SK-N-SH treated with all-trans-retinoic acid at 6 μM for 48 hours (cell line): ENCODE data around the gene ACTL7B.
"Not testable (repeated sequence)": the region's sequence is repeated elsewhere in the genome, so short reads cannot be mapped to it uniquely, and the experiment has no call there.

ENCODE experiments used
- ATAC-seq: fragments of 200-7000 bp; cut with Tn5 transposase; 3 replicates; pipeline ENCODE4 v1.9.1; 2020; ENCODE audit warnings: mild to moderate bottlenecking, moderate library complexity
- ARNTL ChIP-seq: fragments of 450-650 bp; formaldehyde crosslinking; IDR thresholded peaks from 2 replicates; pipeline ENCODE4 v1.5.0; 2020; ENCODE audit warnings: low read depth, mild to moderate bottlenecking, moderate library complexity, borderline replicate concordance
- BACH2 ChIP-seq: fragments of 250-450 bp; sonication (Bioruptor Pico); IDR thresholded peaks from 2 replicates; pipeline ENCODE4 v1.9.0; 2021; ENCODE audit warnings: mild to moderate bottlenecking, borderline replicate concordance
- CSDC2 ChIP-seq: fragments of 250-450 bp; sonication (Bioruptor Pico); IDR thresholded peaks from 2 replicates; pipeline ENCODE4 v1.5.0; 2020; ENCODE audit warnings: mild to moderate bottlenecking, moderate library complexity
- ESRRG ChIP-seq: fragments of 250-450 bp; sonication (Bioruptor Pico); IDR thresholded peaks from 2 replicates; pipeline ENCODE4 v1.6.1; 2021; ENCODE audit warnings: mild to moderate bottlenecking
- ISL1 ChIP-seq: fragments of 250-450 bp; sonication (Bioruptor Pico); IDR thresholded peaks from 2 replicates; pipeline ENCODE4 v2.1.2; 2022; ENCODE audit warnings: mild to moderate bottlenecking, moderate library complexity
- OSR1 ChIP-seq: fragments of 250-450 bp; sonication (Bioruptor Pico); IDR thresholded peaks from 2 replicates; pipeline ENCODE4 v1.8.0; 2022; ENCODE audit warnings: moderate library complexity, mild to moderate bottlenecking, inconsistent platforms
- PPARA ChIP-seq: fragments of 250-450 bp; sonication (Bioruptor Pico); IDR thresholded peaks from 2 replicates; pipeline ENCODE4 v1.5.0; 2020; ENCODE audit warnings: mild to moderate bottlenecking, borderline replicate concordance
- SNAI2 ChIP-seq: fragments of 250-450 bp; sonication (Bioruptor Pico); IDR thresholded peaks from 2 replicates; pipeline ENCODE4 v1.5.0; 2020; ENCODE audit warnings: mild to moderate bottlenecking, moderate library complexity
- TCF4 ChIP-seq: fragments of 250-450 bp; sonication (Bioruptor Pico); IDR thresholded peaks from 2 replicates; pipeline ENCODE4 v1.8.0; 2021; ENCODE audit warnings: mild to moderate bottlenecking, moderate library complexity, borderline replicate concordance
- TOX ChIP-seq: fragments of 250-450 bp; sonication (Bioruptor Pico); IDR thresholded peaks from 2 replicates; pipeline ENCODE4 v1.8.0; 2021; ENCODE audit warnings: mild to moderate bottlenecking, moderate library complexity, borderline replicate concordance
- ZC3H10 ChIP-seq: fragments of 250-450 bp; sonication (Bioruptor Pico); IDR thresholded peaks from 2 replicates; pipeline ENCODE4 v1.5.1; 2021; ENCODE audit warnings: mild to moderate bottlenecking, moderate library complexity
- ZFP3 ChIP-seq: fragments of 250-450 bp; sonication (Bioruptor Pico); IDR thresholded peaks from 2 replicates; pipeline ENCODE4 v1.5.0; 2020; ENCODE audit warnings: mild to moderate bottlenecking, moderate library complexity
- ZFP30 ChIP-seq: fragments of 450-650 bp; formaldehyde crosslinking; IDR thresholded peaks from 2 replicates; pipeline ENCODE4 v1.5.0; 2022; ENCODE audit warnings: mild to moderate bottlenecking, moderate library complexity
- ZNF565 ChIP-seq: fragments of 450-650 bp; formaldehyde crosslinking; conservative IDR thresholded peaks from 2 replicates; pipeline ENCODE4 v1.5.0; 2020; ENCODE audit warnings: low read depth, mild to moderate bottlenecking, moderate library complexity
- ZNF70 ChIP-seq: fragments of 450-650 bp; formaldehyde crosslinking; IDR thresholded peaks from 2 replicates; pipeline ENCODE4 v1.5.0; 2020; ENCODE audit warnings: mild to moderate bottlenecking, moderate library complexity
- ZNF8 ChIP-seq: fragments of 450-650 bp; formaldehyde crosslinking; IDR thresholded peaks from 2 replicates; pipeline ENCODE4 v1.5.0; 2020; ENCODE audit warnings: mild to moderate bottlenecking, moderate library complexity
- TF ChIP-seq, protein P1 (sequence below): fragments of 250-450 bp; sonication (Bioruptor Pico); IDR thresholded peaks from 2 replicates; pipeline ENCODE4 v1.5.1; 2020; ENCODE audit warnings: low read depth, mild to moderate bottlenecking, moderate library complexity
- TF ChIP-seq, protein P2 (sequence below): fragments of 250-450 bp; sonication (Bioruptor Pico); IDR thresholded peaks from 2 replicates; pipeline ENCODE4 v1.5.1; 2021; ENCODE audit warnings: mild to moderate bottlenecking, moderate library complexity
- TF ChIP-seq, protein P3 (sequence below): fragments of 250-450 bp; sonication (Bioruptor Pico); IDR thresholded peaks from 2 replicates; pipeline ENCODE4 v1.8.0; 2020; ENCODE audit warnings: mild to moderate bottlenecking, moderate library complexity, borderline replicate concordance
- TF ChIP-seq, protein P4 (sequence below): fragments of 250-450 bp; sonication (Bioruptor Pico); IDR thresholded peaks from 2 replicates; pipeline ENCODE4 v1.5.0; 2020; ENCODE audit warnings: mild to moderate bottlenecking, moderate library complexity
- TF ChIP-seq, protein P5 (sequence below): fragments of 250-450 bp; sonication (Bioruptor Pico); IDR thresholded peaks from 2 replicates; pipeline ENCODE4 v1.8.0; 2021; ENCODE audit warnings: low read depth, mild to moderate bottlenecking, moderate library complexity, borderline replicate concordance

Gene ACTL7B

DNA sequence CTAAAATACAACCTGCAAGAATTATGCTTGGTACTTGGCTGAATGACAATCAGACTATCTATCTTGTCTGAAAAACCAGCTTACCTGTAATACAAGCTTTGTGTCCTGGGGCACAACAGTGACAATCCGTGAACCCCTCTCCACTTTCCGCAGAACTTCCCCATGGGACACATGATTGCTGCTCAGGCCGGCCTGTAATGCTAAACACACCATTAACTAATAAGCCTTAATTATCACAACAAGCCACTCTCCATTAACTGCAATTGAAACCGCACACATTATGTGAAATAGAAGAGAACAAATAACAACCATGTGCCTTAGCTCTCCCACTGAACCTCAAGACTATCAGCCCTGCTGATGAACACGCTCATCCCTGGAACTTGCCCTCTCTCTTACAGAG is 44.4 kb upstream of the ACTL7B start:
- no peak for TF ChIP-seq ZFP3
- TF ChIP-seq, protein P1, sequence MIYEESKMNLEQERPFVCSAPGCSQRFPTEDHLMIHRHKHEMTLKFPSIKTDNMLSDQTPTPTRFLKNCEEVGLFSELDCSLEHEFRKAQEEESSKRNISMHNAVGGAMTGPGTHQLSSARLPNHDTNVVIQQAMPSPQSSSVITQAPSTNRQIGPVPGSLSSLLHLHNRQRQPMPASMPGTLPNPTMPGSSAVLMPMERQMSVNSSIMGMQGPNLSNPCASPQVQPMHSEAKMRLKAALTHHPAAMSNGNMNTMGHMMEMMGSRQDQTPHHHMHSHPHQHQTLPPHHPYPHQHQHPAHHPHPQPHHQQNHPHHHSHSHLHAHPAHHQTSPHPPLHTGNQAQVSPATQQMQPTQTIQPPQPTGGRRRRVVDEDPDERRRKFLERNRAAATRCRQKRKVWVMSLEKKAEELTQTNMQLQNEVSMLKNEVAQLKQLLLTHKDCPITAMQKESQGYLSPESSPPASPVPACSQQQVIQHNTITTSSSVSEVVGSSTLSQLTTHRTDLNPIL (CRISPR knock-in tag), result no peak
- no peak for TF ChIP-seq ZFP30 (CRISPR knock-in tag)
- no peak for TF ChIP-seq PPARA
- TF ChIP-seq, protein P2, sequence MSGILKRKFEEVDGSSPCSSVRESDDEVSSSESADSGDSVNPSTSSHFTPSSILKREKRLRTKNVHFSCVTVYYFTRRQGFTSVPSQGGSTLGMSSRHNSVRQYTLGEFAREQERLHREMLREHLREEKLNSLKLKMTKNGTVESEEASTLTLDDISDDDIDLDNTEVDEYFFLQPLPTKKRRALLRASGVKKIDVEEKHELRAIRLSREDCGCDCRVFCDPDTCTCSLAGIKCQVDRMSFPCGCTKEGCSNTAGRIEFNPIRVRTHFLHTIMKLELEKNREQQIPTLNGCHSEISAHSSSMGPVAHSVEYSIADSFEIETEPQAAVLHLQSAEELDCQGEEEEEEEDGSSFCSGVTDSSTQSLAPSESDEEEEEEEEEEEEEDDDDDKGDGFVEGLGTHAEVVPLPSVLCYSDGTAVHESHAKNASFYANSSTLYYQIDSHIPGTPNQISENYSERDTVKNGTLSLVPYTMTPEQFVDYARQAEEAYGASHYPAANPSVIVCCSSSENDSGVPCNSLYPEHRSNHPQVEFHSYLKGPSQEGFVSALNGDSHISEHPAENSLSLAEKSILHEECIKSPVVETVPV (CRISPR knock-in tag), result no peak
- no peak for TF ChIP-seq ZNF70
- TF ChIP-seq SNAI2 (CRISPR knock-in tag), result no peak
- TF ChIP-seq ZNF565 (CRISPR knock-in tag), result no peak
- no peak for TF ChIP-seq BACH2
- no peak for TF ChIP-seq TOX (CRISPR knock-in tag)
- TF ChIP-seq, protein P3, sequence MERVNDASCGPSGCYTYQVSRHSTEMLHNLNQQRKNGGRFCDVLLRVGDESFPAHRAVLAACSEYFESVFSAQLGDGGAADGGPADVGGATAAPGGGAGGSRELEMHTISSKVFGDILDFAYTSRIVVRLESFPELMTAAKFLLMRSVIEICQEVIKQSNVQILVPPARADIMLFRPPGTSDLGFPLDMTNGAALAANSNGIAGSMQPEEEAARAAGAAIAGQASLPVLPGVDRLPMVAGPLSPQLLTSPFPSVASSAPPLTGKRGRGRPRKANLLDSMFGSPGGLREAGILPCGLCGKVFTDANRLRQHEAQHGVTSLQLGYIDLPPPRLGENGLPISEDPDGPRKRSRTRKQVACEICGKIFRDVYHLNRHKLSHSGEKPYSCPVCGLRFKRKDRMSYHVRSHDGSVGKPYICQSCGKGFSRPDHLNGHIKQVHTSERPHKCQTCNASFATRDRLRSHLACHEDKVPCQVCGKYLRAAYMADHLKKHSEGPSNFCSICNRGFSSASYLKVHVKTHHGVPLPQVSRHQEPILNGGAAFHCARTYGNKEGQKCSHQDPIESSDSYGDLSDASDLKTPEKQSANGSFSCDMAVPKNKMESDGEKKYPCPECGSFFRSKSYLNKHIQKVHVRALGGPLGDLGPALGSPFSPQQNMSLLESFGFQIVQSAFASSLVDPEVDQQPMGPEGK (CRISPR knock-in tag), result no peak
- no peak for TF ChIP-seq ESRRG (CRISPR knock-in tag)
- no peak for TF ChIP-seq CSDC2 (CRISPR knock-in tag)
- no peak for TF ChIP-seq ISL1 (CRISPR knock-in tag)
- no peak for ATAC-seq

DNA sequence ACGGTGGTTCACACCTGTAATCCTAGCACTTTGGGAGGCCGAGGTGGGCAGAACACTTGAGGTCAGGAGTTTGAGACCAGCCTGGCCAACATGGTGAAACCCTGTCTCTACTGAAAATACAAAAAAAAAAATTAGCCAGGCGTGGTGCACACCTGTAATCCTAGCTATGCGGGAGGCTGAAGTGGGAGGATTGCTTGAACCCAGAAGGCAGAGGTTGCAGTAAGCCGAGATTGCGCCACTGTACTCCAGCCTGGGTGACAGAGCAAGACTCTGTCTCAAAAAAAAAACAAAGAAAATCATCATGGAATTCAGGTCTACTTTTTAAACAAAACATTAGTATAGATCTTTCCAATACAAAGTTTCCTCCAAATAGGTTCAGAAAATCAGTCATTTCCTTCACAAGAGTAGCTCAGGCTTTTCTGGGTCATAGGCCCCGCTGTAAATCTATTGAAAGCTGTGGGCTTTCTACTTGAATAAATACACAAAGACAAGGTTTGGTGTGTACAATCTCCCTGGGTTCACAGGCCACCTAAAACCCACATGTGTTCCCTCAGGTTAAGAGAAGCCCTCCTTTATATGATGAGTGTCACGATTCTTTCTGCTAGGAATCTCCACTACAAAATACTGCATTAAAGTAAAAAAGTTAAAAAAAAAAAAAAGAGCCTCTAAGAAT is 43.4 kb upstream of the ACTL7B start:
- ATAC-seq, result not testable (repeated sequence)

DNA sequence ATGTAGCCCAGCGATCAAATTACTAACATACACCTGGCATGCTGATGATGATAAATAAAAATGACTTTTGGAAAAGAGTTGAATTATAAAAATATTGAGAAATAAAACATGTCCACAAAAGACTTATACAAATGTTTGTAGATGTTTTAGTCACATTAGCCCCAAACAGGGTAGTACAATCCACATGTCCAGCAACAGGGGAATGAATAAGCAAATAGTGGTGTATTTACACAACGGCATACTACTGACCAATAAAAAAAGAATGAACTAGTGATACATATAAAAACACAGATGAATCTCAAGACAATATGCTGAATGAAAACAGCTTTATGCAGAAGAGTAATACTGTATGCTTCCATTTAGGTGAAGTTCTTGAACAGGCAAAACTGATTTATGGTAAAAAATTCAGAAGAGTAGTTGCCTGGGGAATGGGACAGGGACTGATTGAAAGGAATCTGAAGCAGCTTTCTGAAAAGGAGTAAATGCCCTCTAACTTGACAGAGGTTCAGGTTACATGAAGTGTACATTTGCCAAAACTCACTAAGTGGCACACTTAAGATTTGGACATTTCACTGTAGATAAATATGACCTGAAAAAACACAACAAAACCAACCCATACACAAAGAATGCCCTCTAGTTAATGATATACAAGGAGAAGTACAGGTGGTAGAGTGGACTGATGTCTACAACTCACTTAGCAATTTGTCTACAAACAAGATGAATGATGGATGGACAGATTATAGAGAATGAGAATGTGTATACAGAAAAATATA is 41.7 kb upstream of the ACTL7B start:
- TF ChIP-seq, protein P4, sequence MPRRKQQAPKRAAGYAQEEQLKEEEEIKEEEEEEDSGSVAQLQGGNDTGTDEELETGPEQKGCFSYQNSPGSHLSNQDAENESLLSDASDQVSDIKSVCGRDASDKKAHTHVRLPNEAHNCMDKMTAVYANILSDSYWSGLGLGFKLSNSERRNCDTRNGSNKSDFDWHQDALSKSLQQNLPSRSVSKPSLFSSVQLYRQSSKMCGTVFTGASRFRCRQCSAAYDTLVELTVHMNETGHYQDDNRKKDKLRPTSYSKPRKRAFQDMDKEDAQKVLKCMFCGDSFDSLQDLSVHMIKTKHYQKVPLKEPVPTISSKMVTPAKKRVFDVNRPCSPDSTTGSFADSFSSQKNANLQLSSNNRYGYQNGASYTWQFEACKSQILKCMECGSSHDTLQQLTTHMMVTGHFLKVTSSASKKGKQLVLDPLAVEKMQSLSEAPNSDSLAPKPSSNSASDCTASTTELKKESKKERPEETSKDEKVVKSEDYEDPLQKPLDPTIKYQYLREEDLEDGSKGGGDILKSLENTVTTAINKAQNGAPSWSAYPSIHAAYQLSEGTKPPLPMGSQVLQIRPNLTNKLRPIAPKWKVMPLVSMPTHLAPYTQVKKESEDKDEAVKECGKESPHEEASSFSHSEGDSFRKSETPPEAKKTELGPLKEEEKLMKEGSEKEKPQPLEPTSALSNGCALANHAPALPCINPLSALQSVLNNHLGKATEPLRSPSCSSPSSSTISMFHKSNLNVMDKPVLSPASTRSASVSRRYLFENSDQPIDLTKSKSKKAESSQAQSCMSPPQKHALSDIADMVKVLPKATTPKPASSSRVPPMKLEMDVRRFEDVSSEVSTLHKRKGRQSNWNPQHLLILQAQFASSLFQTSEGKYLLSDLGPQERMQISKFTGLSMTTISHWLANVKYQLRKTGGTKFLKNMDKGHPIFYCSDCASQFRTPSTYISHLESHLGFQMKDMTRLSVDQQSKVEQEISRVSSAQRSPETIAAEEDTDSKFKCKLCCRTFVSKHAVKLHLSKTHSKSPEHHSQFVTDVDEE (CRISPR knock-in tag), result no peak
- TF ChIP-seq TOX (CRISPR knock-in tag) (no peak), ZNF70 (no peak), TCF4 (CRISPR knock-in tag) (no peak), ZNF8 (CRISPR knock-in tag) (no peak), OSR1 (CRISPR knock-in tag) (no peak), BACH2 (no peak), PPARA (no peak), ZNF565 (CRISPR knock-in tag) (no peak), ESRRG (CRISPR knock-in tag) (no peak), ZC3H10 (no peak), ARNTL (CRISPR knock-in tag) (no peak), ZFP3 (no peak)
- TF ChIP-seq, protein P5, sequence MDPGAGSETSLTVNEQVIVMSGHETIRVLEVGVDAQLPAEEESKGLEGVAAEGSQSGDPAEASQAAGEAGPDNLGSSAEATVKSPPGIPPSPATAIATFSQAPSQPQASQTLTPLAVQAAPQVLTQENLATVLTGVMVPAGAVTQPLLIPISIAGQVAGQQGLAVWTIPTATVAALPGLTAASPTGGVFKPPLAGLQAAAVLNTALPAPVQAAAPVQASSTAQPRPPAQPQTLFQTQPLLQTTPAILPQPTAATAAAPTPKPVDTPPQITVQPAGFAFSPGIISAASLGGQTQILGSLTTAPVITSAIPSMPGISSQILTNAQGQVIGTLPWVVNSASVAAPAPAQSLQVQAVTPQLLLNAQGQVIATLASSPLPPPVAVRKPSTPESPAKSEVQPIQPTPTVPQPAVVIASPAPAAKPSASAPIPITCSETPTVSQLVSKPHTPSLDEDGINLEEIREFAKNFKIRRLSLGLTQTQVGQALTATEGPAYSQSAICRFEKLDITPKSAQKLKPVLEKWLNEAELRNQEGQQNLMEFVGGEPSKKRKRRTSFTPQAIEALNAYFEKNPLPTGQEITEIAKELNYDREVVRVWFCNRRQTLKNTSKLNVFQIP (CRISPR knock-in tag), result no peak
- TF ChIP-seq, protein P2 (CRISPR knock-in tag), result no peak
- TF ChIP-seq, protein P3 (CRISPR knock-in tag), result no peak
- TF ChIP-seq, protein P1 (CRISPR knock-in tag), result no peak
- no peak for ATAC-seq
